Epidermal melanocyte (primary cell): ENCODE results near the gene MYO16.

ENCODE experiments used
- DNase-seq: peaks from one replicate; pipeline ENCODE4 v3.0.0; 2011; ENCODE audit warnings: low spot score; ENCODE audit not compliant: insufficient read length

Gene MYO16

GRCh38 chr13:108662528-108662927, 33.1 kb downstream of the MYO16 start:
- DNase-seq = no peak

- DNase-seq = no peak
These were observed 34.3 kb downstream of the MYO16 start for GRCh38 chr13:108663710-108664109.

GRCh38 chr13:108667205-108667604, 37.8 kb downstream of the MYO16 start:
- DNase-seq = no peak

GRCh38 chr13:108669381-108669780, 40.0 kb downstream of the MYO16 start:
- DNase-seq = no peak

DNA sequence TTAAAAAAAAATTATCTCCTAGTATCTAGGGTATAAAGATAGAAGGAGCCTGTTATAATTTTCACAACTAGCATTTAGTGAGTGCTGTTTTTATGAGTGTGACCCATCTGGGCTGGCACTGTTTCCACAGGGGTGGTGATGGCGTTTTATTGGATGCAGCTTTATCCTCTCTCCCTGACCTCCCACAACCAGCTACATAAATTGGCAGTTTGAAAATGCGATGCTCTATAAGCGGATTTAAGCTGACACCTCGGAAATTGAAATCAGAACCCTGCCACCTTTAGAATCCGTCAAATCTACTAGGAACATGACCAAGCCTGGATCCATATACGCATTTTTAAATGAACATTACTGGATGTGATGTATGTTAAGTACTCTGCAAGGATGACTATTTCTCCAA, 44.9 kb downstream of the MYO16 start:
- no peak for DNase-seq

DNA sequence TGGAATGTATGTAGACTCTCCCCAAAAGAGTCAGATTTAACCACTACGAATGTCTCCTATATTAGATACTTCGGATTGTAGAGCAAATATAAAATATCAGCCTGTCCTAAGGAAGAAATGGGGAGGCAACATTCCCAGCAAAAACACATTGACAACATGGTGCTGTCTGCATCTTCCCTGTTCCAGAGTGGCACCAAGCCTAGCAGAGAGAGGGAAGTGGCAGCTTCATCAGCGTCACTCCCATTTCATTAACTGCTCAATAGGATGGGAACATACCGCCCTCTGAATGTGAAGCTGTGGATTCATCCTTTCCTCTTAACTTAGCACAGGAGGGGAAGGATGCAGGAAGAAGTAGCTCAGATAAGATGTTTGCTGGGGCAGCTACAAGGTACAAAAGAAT, 45.4 kb downstream of the MYO16 start:
- no peak for DNase-seq

DNA sequence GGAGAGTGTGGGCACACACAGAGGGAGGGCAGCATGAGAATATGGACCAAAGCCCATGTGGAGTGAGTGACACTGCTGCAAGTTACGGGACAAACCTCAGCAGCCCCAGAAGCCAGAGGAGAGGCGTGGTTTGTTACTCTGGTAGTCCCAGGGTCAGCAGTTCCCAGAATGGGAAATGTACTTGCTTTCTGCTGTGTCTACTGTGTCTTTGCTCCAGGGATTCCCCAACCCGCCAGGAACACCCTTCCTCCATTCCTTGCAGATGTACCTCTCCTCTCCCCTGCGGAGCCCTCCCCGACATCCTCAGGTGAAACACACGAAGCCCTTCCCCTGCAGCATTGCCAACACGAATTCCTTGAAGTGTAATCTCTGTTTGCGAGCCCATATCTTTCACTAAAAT, 47.2 kb downstream of the MYO16 start:
- no peak for DNase-seq

- no peak for DNase-seq
These were observed 48.4 kb downstream of the MYO16 start for GRCh38 chr13:108677806-108678205.

GRCh38 chr13:108680011-108680410, 50.6 kb downstream of the MYO16 start:
- no peak for DNase-seq

DNA sequence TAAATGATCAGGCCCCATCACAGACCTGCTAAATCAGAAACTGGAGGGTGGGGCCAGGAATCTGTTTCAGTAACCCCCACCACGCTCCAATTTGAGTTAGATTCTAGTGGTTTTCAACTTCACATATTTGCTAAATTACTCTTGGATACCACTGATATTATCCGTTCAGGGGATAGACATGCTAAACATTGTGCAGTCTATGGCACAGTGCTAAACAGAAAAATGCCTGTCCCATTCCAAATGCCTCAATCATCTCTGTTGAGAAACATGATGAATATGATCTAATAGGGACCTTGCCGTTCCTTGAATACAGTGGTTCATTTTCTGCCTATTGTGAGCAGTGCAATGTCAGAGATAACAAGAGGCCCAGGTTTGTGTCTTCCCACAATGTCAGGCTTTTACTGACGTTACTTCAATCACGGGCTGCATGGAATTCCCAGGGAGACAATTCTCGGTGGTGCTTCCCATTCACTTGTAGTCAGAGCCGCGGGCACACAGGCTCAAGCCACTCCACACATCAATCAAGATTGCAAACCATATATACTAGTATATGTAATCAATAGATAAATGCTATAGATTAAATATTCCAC, 52.7 kb downstream of the MYO16 start:
- DNase-seq = no peak

DNA sequence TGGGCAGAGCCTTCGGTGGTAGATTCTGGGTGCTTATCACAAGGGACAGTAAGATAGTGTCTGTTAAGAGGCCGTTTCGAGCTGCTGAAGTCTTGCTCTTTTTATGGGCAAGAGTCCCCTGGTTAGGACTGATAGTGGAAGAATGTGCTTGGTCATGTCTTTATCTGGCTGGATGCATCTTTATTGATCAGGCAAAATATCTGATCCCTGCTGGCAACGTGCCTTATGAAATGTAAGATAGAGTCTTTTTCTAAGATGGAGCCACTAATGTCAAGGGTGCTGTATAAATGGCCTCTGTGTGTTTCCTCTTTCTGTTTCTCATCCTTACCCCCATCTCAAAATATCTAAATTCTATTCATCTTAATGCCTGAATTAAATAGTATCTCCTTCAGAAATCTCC, 53.3 kb downstream of the MYO16 start:
- no peak for DNase-seq

DNA sequence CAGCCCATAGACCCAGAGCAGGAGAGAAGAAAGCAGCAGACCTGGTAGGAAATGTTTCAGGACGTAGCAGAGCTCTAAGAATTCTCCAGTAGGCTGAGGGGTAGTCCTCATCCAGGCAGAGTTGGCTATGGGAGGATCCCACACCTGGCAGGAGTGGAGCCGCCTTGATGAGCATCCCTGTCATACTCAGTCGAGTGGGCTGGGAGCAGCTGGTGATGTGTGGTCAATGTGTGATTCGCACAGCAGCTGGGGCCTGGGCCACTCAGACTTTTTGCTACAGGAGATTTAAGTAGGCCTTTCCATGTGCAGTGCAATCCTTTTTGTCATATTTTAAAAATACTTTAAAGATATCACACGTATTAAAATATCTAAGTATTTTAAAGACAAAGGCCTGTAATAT, 56.6 kb downstream of the MYO16 start:
- no peak for DNase-seq

DNA sequence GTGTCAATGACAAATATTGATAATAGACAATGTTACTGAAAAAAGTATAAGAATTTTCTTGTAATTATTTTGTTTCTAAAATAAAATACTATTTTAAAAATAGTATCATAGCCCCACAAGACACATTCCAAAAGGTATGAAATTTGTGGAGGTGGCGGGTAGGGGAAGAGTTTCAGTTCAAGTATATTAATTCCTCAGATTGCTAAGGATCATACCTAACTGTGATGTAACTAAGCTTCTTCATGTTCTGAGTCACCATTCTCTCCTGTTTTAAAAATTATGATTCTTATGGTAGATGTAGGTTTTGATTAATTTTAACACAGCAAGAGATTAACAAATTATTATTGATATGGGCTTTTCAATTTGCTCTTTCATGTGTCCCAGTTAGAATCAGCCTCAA, 61.3 kb downstream of the MYO16 start:
- DNase-seq = no peak

GRCh38 chr13:108700422-108701170, 71.2 kb downstream of the MYO16 start:
- peak; percentile 26 for DNase-seq

- no peak for DNase-seq
These were observed 72.8 kb downstream of the MYO16 start for GRCh38 chr13:108702171-108702570.

DNA sequence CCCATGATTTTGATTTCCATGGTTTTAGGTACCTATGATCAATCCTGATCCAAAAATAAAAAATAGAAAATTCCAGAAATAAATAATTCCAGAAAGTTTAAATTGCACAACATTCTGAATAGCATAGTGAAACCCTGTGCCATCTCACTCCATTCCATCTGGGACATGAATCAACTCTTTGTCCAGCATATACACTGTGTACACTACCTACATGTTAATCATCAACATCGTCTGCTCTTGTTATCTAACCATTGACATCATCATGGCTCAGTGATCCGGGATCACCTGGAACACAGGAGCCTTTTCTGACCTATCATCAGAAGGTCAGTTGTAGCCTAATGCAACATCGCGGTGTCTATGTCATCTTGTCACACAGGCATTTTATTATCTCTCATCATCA, 75.6 kb downstream of the MYO16 start:
- DNase-seq = no peak

- no peak for DNase-seq
These were observed 78.2 kb downstream of the MYO16 start for GRCh38 chr13:108707584-108707983.

- no peak for DNase-seq
These were observed 79.5 kb downstream of the MYO16 start for GRCh38 chr13:108708921-108709320.

- no peak for DNase-seq
These were observed 82.0 kb downstream of the MYO16 start for GRCh38 chr13:108711386-108711785.

DNA sequence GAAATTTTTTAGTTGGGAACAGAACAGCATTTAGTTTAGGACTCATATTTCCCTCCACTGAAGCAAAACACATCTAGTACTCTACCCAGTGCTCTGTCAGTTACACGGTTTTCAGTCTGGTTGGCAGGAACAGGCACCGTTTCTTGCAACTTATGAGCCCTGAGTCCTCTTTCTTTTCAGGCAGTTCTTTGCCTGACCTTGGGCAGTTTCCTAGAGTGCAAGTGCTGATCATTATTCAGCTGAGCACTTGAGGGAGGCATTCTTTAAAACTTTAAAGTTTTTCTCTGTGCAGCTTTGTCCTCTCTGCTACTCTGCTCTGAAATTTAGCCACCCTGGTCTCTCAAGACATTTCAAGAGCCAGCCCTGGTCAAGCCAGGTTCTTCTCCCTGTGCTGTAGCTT, 96.1 kb downstream of the MYO16 start:
- no peak for DNase-seq

DNA sequence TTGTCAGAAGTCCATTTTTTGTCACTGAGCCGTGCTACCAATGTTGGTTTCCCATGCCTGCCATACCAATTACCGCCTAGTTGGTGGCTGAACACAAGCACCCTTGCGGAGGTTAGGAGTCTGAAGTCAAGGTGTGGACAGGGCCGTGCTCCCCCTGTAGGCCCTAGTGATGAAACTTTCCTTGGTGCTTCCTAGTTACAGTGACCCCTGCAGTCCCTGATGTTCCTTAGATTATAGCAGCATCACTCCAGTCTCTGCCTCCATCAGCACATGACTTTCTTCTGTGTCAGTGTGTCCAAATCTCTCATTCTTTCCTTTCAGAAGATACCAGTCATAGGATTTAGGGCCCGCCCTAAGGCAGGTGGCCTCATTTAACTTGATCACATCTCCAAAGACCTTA, 99.0 kb downstream of the MYO16 start:
- no peak for DNase-seq

DNA sequence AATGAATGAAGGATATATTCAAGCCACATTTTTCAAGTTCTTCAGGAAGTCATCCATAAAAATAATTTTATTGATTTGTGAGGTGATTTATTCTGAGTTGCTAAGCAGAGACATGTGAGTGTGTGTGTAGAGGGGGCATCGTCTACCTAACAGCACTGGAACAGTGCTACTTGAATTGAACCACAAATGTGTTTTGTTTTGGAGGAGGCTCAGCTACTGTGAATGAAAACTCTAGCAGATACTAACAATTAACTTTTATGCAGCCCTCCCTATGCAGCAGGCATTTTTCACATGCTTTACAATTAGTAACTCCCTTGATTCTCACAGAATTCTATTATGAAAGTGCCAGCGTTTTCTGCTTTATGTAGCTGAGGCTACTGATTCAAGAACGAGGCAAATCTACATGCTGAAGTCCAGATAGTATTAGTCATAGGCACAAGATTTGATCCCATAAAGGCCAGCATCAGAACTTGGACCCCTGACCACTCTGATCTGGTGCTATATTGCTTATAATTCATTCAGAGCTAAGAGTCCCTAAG, 103.7 kb downstream of the MYO16 start:
- DNase-seq = no peak

GRCh38 chr13:108734676-108735075, 105.3 kb downstream of the MYO16 start:
- DNase-seq = no peak
